Common myeloid progenitor, CD34-positive (primary cell): ENCODE measurements around the gene FUT6.
"Not testable (repeated sequence)": the region's sequence is repeated elsewhere in the genome, so short reads cannot be mapped to it uniquely, and the experiment has no call there.

Experiments used
- CTCF ChIA-PET: fragments of 350-600 bp; sonication (Branson Sonifier 250); formaldehyde crosslinking; loops from one replicate; lab custom pipeline; 2021; ENCODE audit warnings: antibody characterized with exemption; lab: Charles Lee
- POLR2A ChIA-PET: fragments of 350-600 bp; sonication (Branson Sonifier 250); formaldehyde crosslinking; loops from one replicate; lab custom pipeline; 2021; ENCODE audit warnings: antibody characterized with exemption; lab: Charles Lee
- DNase-seq, 3 donors: peaks; one replicate each; pipeline versions ENCODE4 v3.0.0 to v3.0.0-alpha.2; 2013
- H3K27ac ChIP-seq, 2 experiments: 1 replicate in 1 of 2; 2 replicates in 1 of 2; pipeline ENCODE4 v1.7.0; 2013; ENCODE audit warnings: inconsistent platforms in 2 of 2, low read length in 2 of 2, mild to moderate bottlenecking in 2 of 2, low read depth in 1 of 2, moderate library complexity in 1 of 2; ENCODE audit not compliant: severe bottlenecking in 2 of 2, insufficient read depth in 1 of 2, poor library complexity in 1 of 2
- H3K27me3 ChIP-seq, 5 experiments: replicated peaks in 2 of 5; 1 replicate in 3 of 5; 2 replicates in 2 of 5; pipeline versions ENCODE4 v1.6.1 to v1.7.0; 2013; ENCODE audit warnings: low read length in 4 of 5, mild to moderate bottlenecking in 2 of 5, moderate library complexity in 2 of 5, inconsistent platforms in 1 of 5; ENCODE audit not compliant: insufficient read depth in 5 of 5, control insufficient read depth in 4 of 5
- H3K36me3 ChIP-seq, 4 experiments: 1 replicate in 2 of 4; 2 replicates in 2 of 4; pipeline versions ENCODE4 v1.6.1 to v1.7.0; 2013; ENCODE audit warnings: low read length in 3 of 4, control low read depth in 1 of 4, mild to moderate bottlenecking in 1 of 4; ENCODE audit not compliant: control insufficient read depth in 4 of 4, insufficient read depth in 4 of 4
- H3K4me1 ChIP-seq, 4 experiments: 1 replicate in 3 of 4; 2 replicates in 1 of 4; pipeline versions ENCODE4 v1.6.1 to v1.7.1; 2013; ENCODE audit warnings: low read length in 3 of 4, mild to moderate bottlenecking in 3 of 4, control low read depth in 1 of 4, inconsistent platforms in 1 of 4, moderate library complexity in 1 of 4; ENCODE audit not compliant: control insufficient read depth in 4 of 4, insufficient read depth in 4 of 4; ENCODE audit errors: control extremely low read depth in 1 of 4
- H3K4me3 ChIP-seq, 7 experiments: 1 replicate in 4 of 7; 2 replicates in 3 of 7; pipeline versions ENCODE4 v1.5.1 to v1.7.0; 2013; ENCODE audit warnings: mild to moderate bottlenecking in 7 of 7, low read length in 6 of 7, moderate library complexity in 6 of 7, inconsistent platforms in 2 of 7, low read depth in 2 of 7, control low read depth in 1 of 7; ENCODE audit not compliant: insufficient read depth in 4 of 7, control insufficient read depth in 1 of 7; ENCODE audit errors: extremely low read depth in 1 of 7
- H3K9me3 ChIP-seq, 5 experiments: 1 replicate in 4 of 5; 2 replicates in 1 of 5; pipeline versions ENCODE4 v1.6.1 to v1.7.1; 2013; ENCODE audit warnings: low read length in 4 of 5, mild to moderate bottlenecking in 2 of 5, inconsistent platforms in 1 of 5, low read depth in 1 of 5, moderate library complexity in 1 of 5; ENCODE audit not compliant: control insufficient read depth in 4 of 5, insufficient read depth in 2 of 5; ENCODE audit errors: control extremely low read depth in 1 of 5
- WGBS: methylation state at CpG from one replicate; pipeline ENCODE4 v1.1.5; 2013; ENCODE audit not compliant: insufficient coverage; 5-methylcytosine and 5-hydroxymethylcytosine counted together

FUT6 gene

GRCh38 chr19:5782945-5783919 lies 56.3 kb downstream of the FUT6 start:
- H3K27ac ChIP-seq = no peak overlapping the region
- CTCF ChIA-PET = no interaction called here

GRCh38 chr19:5782322-5782721 lies 57.2 kb downstream of the FUT6 start:
- CTCF ChIA-PET = no interaction called here
- DNase-seq = no peak

More at GRCh38 chr19:5782945-5783919, 56.3 kb downstream of the FUT6 start:
- no peaks in the 10 kb centered on the region for H3K27me3 ChIP-seq
- H3K9me3 ChIP-seq = no peaks in the 10 kb centered on the region
- POLR2A ChIA-PET = no interaction called here
- no peaks in the 10 kb centered on the region for H3K4me1 ChIP-seq
- peaks cover 2 to 44% (median 28%) of the 10 kb centered on the region in 4 experiments for H3K36me3 ChIP-seq
- no peak for DNase-seq
- WGBS = 93% methylated on average over 29 of the region's 48 CpGs
- no peak overlapping the region for H3K4me3 ChIP-seq

DNA sequence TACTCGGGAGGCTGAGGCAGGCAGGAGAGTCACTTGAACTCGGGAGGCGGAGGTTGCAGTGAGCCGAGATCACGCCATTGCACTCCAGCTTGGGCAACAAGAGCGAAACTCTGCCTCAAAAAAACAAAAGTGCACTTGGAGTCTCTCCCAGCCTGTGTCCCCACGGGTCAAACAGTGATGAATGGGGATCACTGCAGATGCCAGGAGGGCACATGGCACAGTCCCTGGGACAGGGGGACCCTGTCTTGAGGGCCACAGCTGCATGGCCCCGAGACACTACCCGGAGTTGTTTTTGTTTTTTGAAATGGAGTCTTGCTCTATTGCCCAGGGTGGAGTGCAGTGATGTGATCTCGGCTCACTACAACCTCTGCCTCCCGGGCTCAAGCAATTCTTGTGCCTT lies 58.6 kb downstream of the FUT6 start:
- ChIA-PET POLR2A (interaction anchor here (0.7 kb wide), 1 partner anchor 122 kb away, joined by 7 read pairs; no protein-coding TSS in a partner anchor), CTCF (interaction anchor here (0.7 to 1.5 kb wide), 2 partner anchors 14 to 20 kb away, joined by 3 read pairs; no protein-coding TSS in a partner anchor)
- not testable (repeated sequence) for H3K4me3 ChIP-seq, DNase-seq, H3K4me1 ChIP-seq, H3K27ac ChIP-seq, H3K9me3 ChIP-seq, H3K27me3 ChIP-seq
- 90% methylated on average over 6 of the region's 11 CpGs for WGBS
- peaks cover 0 to 21% (median 13%) of the 10 kb centered on the region in 4 experiments for H3K36me3 ChIP-seq

More at GRCh38 chr19:5782322-5782721, 57.2 kb downstream of the FUT6 start:
- H3K4me3 ChIP-seq = no peak overlapping the region
- POLR2A ChIA-PET = no interaction called here
- peaks cover 0 to 35% (median 22%) of the 10 kb centered on the region in 4 experiments for H3K36me3 ChIP-seq
- no peaks in the 10 kb centered on the region for H3K4me1 ChIP-seq
- no peak overlapping the region for H3K27ac ChIP-seq
- no peaks in the 10 kb centered on the region for H3K27me3 ChIP-seq
- H3K9me3 ChIP-seq = no peaks in the 10 kb centered on the region
- WGBS = 90% methylated on average over 9 of the region's 9 CpGs
